HepG2 (cell line): ENCODE results near the gene PRR36. TPM values are rescaled to one million over a fixed set of nuclear protein-coding genes. Genes with fewer than 3 reads are reported as not detected.

Source experiments
- ATAC-seq: fragments of 200-7000 bp; cut with Tn5 transposase; 3 replicates; pipeline ENCODE4 v1.9.1; 2020; ENCODE audit warnings: mild to moderate bottlenecking, moderate library complexity
- BruUV-seq: library from RNA; stranded (reverse); fragments of 400-500 nt; replicated peaks from 2 replicates; lab custom pipeline; 2021; lab: Mats Ljungman, UMichigan
- CTCF ChIA-PET: fragments of 300-600 bp; formaldehyde crosslinking; extraction: SDS; loops from one replicate; lab custom pipeline; 2021; ENCODE audit warnings: low total read pairs, inconsistent platforms, low intra/inter-chr PET ratio; lab: Yijun Ruan, JAX
- POLR2A ChIA-PET: fragments of 350-600 bp; sonication (Branson Sonifier 250); formaldehyde crosslinking; loops from one replicate; lab custom pipeline; 2020; ENCODE audit warnings: antibody characterized with exemption, inconsistent platforms; lab: Yijun Ruan, JAX
- DNase-seq: peaks from one replicate; pipeline ENCODE4 v3.0.0-alpha.2; 2015; ENCODE audit warnings: low spot score
- FAIRE-seq: peaks from 3 replicates; lab custom pipeline; 2011; peaks lifted over from hg19 to GRCh38; lab: Jason Lieb, UNC
- H2AFZ ChIP-seq: one replicate; pipeline ENCODE4 v1.6.1; 2011; ENCODE audit warnings: low read length, inconsistent platforms
- H3K27ac ChIP-seq: fragments of 300-600 bp; 3 replicates; pipeline ENCODE4 v1.8.0; 2011; ENCODE audit warnings: mixed run types, mild to moderate bottlenecking, mixed read lengths, low read length, inconsistent platforms; ENCODE audit not compliant: insufficient read depth; ENCODE audit errors: extremely low read length
- H3K27me3 ChIP-seq, 2 experiments: fragments of 200-600 bp in 1 of 2; 2 replicates in 1 of 2; 3 replicates in 1 of 2; pipeline versions ENCODE4 v1.6.0 to v1.8.0; 2011; ENCODE audit warnings: low read length in 2 of 2, mild to moderate bottlenecking in 2 of 2, moderate library complexity in 2 of 2, inconsistent platforms in 1 of 2; ENCODE audit not compliant: insufficient read depth in 2 of 2, control insufficient read depth in 1 of 2
- H3K36me3 ChIP-seq, 2 experiments: fragments of 200-600 bp in 1 of 2; replicated peaks in 1 of 2; 2 replicates in 1 of 2; 3 replicates in 1 of 2; pipeline versions ENCODE4 v1.5.1 to v1.8.0; 2011; ENCODE audit warnings: low read length in 2 of 2, inconsistent platforms in 1 of 2; ENCODE audit not compliant: insufficient read depth in 2 of 2, control insufficient read depth in 1 of 2
- H3K4me1 ChIP-seq: 2 replicates; pipeline ENCODE4 v1.5.1; 2012; ENCODE audit warnings: low read length, inconsistent platforms; ENCODE audit not compliant: insufficient read depth
- H3K4me2 ChIP-seq: 2 replicates; pipeline ENCODE4 v1.6.0; 2011; ENCODE audit warnings: low read depth, low read length, inconsistent platforms
- H3K4me3 ChIP-seq, 3 experiments: fragments of 200-600 bp in 1 of 3; sonication (generic), shearing (Covaris generic) in 1 of 3; replicated peaks in 1 of 3; 2 replicates each; pipeline ENCODE4 v1.5.1; 2011 to 2016; ENCODE audit warnings: low read length in 3 of 3, inconsistent platforms in 2 of 3, low read depth in 2 of 3, mild to moderate bottlenecking in 2 of 3, control low read depth in 1 of 3, mixed read lengths in 1 of 3; ENCODE audit not compliant: insufficient read depth in 1 of 3
- H3K79me2 ChIP-seq: one replicate; pipeline ENCODE4 v1.6.1; 2011; ENCODE audit warnings: low read length, inconsistent platforms; ENCODE audit not compliant: insufficient read depth
- H3K9ac ChIP-seq: 2 replicates; pipeline ENCODE4 v1.6.0; 2011; ENCODE audit warnings: mild to moderate bottlenecking, low read depth, low read length, inconsistent platforms; ENCODE audit not compliant: insufficient read depth
- H3K9me3 ChIP-seq: 2 replicates; pipeline ENCODE4 v1.5.1; 2012; ENCODE audit warnings: mild to moderate bottlenecking, low read length
- H4K20me1 ChIP-seq: 2 replicates; pipeline ENCODE4 v1.6.0; 2011; ENCODE audit warnings: inconsistent platforms, mild to moderate bottlenecking, low read length, moderate library complexity; ENCODE audit not compliant: insufficient read depth
- CENPT ChIP-seq: sonication (generic); formaldehyde crosslinking; IDR thresholded peaks from 2 replicates; pipeline ENCODE4 v1.8.0; 2022; ENCODE audit warnings: low read depth, mild to moderate bottlenecking, moderate library complexity, missing genetic modification reagents
- CENPX ChIP-seq: sonication (generic); formaldehyde crosslinking; IDR thresholded peaks from 2 replicates; pipeline ENCODE4 v1.9.0; 2021; ENCODE audit warnings: mild to moderate bottlenecking, missing genetic modification reagents, moderate library complexity
- HINFP ChIP-seq: sonication (generic); formaldehyde crosslinking; IDR thresholded peaks from 2 replicates; pipeline ENCODE4 v1.4.0; 2020; ENCODE audit warnings: low read depth, mild to moderate bottlenecking, missing genetic modification reagents
- HNF4A ChIP-seq: sonication (generic); formaldehyde crosslinking; IDR thresholded peaks from 2 replicates; pipeline ENCODE4 v1.4.0; 2020; ENCODE audit warnings: missing genetic modification reagents
- HNRNPK ChIP-seq: fragments of 200-400 bp; formaldehyde crosslinking; IDR thresholded peaks from 2 replicates; pipeline ENCODE4 v1.6.1; 2018; ENCODE audit warnings: low read length, low read depth, moderate library complexity, mild to moderate bottlenecking; ENCODE audit not compliant: poor library complexity, severe bottlenecking
- HNRNPL ChIP-seq: fragments of 200-400 bp; formaldehyde crosslinking; IDR thresholded peaks from 2 replicates; pipeline ENCODE4 v1.6.1; 2017; ENCODE audit warnings: mild to moderate bottlenecking, low read depth, low read length
- NFATC3 ChIP-seq: sonication (generic); formaldehyde crosslinking; IDR thresholded peaks from 2 replicates; pipeline ENCODE4 v1.5.1; 2020; ENCODE audit warnings: mild to moderate bottlenecking, missing genetic modification reagents
- NR2F6 ChIP-seq, 2 experiments: IDR thresholded peaks; 2 replicates each; pipeline ENCODE4 v1.6.1; 2016; ENCODE audit warnings: antibody characterized with exemption in 1 of 2, mild to moderate bottlenecking in 1 of 2
- REL ChIP-seq: sonication (generic); formaldehyde crosslinking; conservative IDR thresholded peaks from 2 replicates; pipeline ENCODE4 v1.8.0; 2022; ENCODE audit warnings: mild to moderate bottlenecking, missing genetic modification reagents, moderate library complexity
- SALL2 ChIP-seq: sonication (generic); formaldehyde crosslinking; IDR thresholded peaks from 2 replicates; pipeline ENCODE4 v1.8.1; 2023; ENCODE audit warnings: mild to moderate bottlenecking, missing genetic modification reagents, inconsistent platforms
- SCMH1 ChIP-seq: sonication (generic); formaldehyde crosslinking; IDR thresholded peaks from 2 replicates; pipeline ENCODE4 v1.9.0; 2021; ENCODE audit warnings: missing genetic modification reagents, mild to moderate bottlenecking, borderline replicate concordance
- SETDB1 ChIP-seq: sonication (generic); formaldehyde crosslinking; IDR thresholded peaks from 2 replicates; pipeline ENCODE4 v1.5.1; 2020; ENCODE audit warnings: missing genetic modification reagents, mild to moderate bottlenecking, borderline replicate concordance
- SP140L ChIP-seq: sonication (generic); formaldehyde crosslinking; IDR thresholded peaks from 2 replicates; pipeline ENCODE4 v1.4.0; 2020; ENCODE audit warnings: missing genetic modification reagents, borderline replicate concordance
- TARDBP ChIP-seq: sonication (generic); formaldehyde crosslinking; IDR thresholded peaks from 2 replicates; pipeline ENCODE4 v1.8.0; 2022; ENCODE audit warnings: mild to moderate bottlenecking, missing genetic modification reagents
- TBX2 ChIP-seq: sonication (generic); formaldehyde crosslinking; IDR thresholded peaks from 2 replicates; pipeline ENCODE4 v1.5.0; 2020; ENCODE audit warnings: missing genetic modification reagents, mild to moderate bottlenecking, borderline replicate concordance
- TOE1 ChIP-seq: sonication (generic); formaldehyde crosslinking; IDR thresholded peaks from 2 replicates; pipeline ENCODE4 v1.4.0; 2020; ENCODE audit warnings: mild to moderate bottlenecking, missing genetic modification reagents
- ZNF143 ChIP-seq: sonication (generic); formaldehyde crosslinking; IDR thresholded peaks from 2 replicates; pipeline ENCODE4 v1.4.0; 2020; ENCODE audit warnings: missing genetic modification reagents
- ZNF333 ChIP-seq: sonication (generic); formaldehyde crosslinking; IDR thresholded peaks from 2 replicates; pipeline ENCODE4 v1.4.0; 2020; ENCODE audit warnings: mild to moderate bottlenecking, missing genetic modification reagents, borderline replicate concordance
- ZNF44 ChIP-seq: sonication (generic); formaldehyde crosslinking; IDR thresholded peaks from 2 replicates; pipeline ENCODE4 v1.5.1; 2020; ENCODE audit warnings: mild to moderate bottlenecking, missing genetic modification reagents
- ZNF451 ChIP-seq: sonication (generic); formaldehyde crosslinking; IDR thresholded peaks from 2 replicates; pipeline ENCODE4 v1.5.0; 2020; ENCODE audit warnings: mild to moderate bottlenecking, missing genetic modification reagents
- ZNF556 ChIP-seq: sonication (generic); formaldehyde crosslinking; IDR thresholded peaks from 2 replicates; pipeline ENCODE4 v1.4.0; 2020; ENCODE audit warnings: mild to moderate bottlenecking, missing genetic modification reagents, borderline replicate concordance
- ZNF572 ChIP-seq: sonication (generic); formaldehyde crosslinking; IDR thresholded peaks from 2 replicates; pipeline ENCODE4 v1.5.1; 2020; ENCODE audit warnings: mild to moderate bottlenecking, missing genetic modification reagents
- ZNF740 ChIP-seq: sonication (generic); formaldehyde crosslinking; IDR thresholded peaks from 2 replicates; pipeline ENCODE4 v1.4.0; 2020; ENCODE audit warnings: missing genetic modification reagents
- WGBS: methylation state at CpG from one replicate; pipeline ENCODE4 v1.1.6; 2017; ENCODE audit warnings: low lambda C conversion rate; 5-methylcytosine and 5-hydroxymethylcytosine counted together
- in situ Hi-C: cut with HindIII; loops from 2 replicates; pipeline ENCODE4 v1.10.0; 2017; ENCODE audit warnings: low pct_unique_long_range_greater_than_20kb; ENCODE audit not compliant: extremely low pct_ligation_motif_present
- intact Hi-C: fragments of 100-400 bp; cut with micrococcal nuclease; formaldehyde crosslinking; loops from one replicate; pipeline ENCODE4 v1.10.0; 2022; ENCODE audit not compliant: unreplicated experiment
- polyA plus RNA-seq, 8 experiments: library from polyadenylated mRNA; depleted of rRNA in 3 of 8; stranded (reverse) in 7 of 8; unstranded in 1 of 8; fragments of >200 nt; fragmentation: Illumina TruSeq in 4 of 8; extraction: Trizol in 4 of 8; gene quantifications; 2 replicates each; pipeline versions ENCODE4 v1.2.1 to v1.2.3, GENCODE V29; 2011 to 2016; ENCODE audit warnings: low read depth in 4 of 8, missing spikeins in 1 of 8, mixed read lengths in 1 of 8; ENCODE audit not compliant: insufficient read depth in 1 of 8
- total RNA-seq, 5 experiments: library from RNA; depleted of rRNA; stranded (reverse); fragments of >200 nt; fragmentation: Illumina TruSeq; extraction: Trizol; gene quantifications; 2 replicates each; pipeline ENCODE4 v1.2.3, GENCODE V29; 2016; ENCODE audit warnings: low read depth in 1 of 5

The PRR36 gene
- total and polyA plus RNA-seq, 2 of the 13 experiments (the other 11 are each of a cell fraction or from before 2014, with no cell fraction given) = 0.07 to 0.17 TPM

- peak overlapping the region; percentile 40 to 70 (median 57) for H3K4me3 ChIP-seq
- no peaks in the 10 kb centered on the region; a peak in 1 of 5 replicates for H3K27me3 ChIP-seq
- H3K4me1 ChIP-seq = peaks cover 38% of the 10 kb centered on the region
- ChIA-PET CTCF (no interaction called here), POLR2A (interaction anchor here (1.1 to 6.4 kb wide), 3 partner anchors 9 to 28 kb away, joined by 3 to 85 read pairs (median 83); partner anchors contain the start of genes MAP2K7 and TIMM44)
- H3K36me3 ChIP-seq = peaks cover 4 to 6% of the 10 kb centered on the region in 2 experiments; a peak in 2 of 5 replicates
- ATAC-seq = peak; percentile 34
- intact Hi-C loops (no loop called here), in situ Hi-C loops (no loop called here)
- no TSS peak for BruUV-seq
- H4K20me1 ChIP-seq = peaks cover 5% of the 10 kb centered on the region; the same call in 1 of the 2 replicates
- WGBS = 4% methylated on average over 11 of the region's 104 CpGs
- no peaks in the 10 kb centered on the region for H3K79me2 ChIP-seq
- no peak overlapping the region for H2AFZ ChIP-seq
- DNase-seq = no peak
- H3K4me2 ChIP-seq = peak overlapping the region; percentile 89
- H3K9me3 ChIP-seq = no peaks in the 10 kb centered on the region
- peak overlapping the region; percentile 52 for H3K9ac ChIP-seq
- peak overlapping the region; percentile 30 for H3K27ac ChIP-seq
- no peak for FAIRE-seq
- TF ChIP-seq TOE1 (no peak), ZNF143 (no peak), SP140L (CRISPR knock-in tag) (no peak), HNRNPK (no peak), HINFP (no peak), CENPX (no peak), ZNF572 (no peak), SCMH1 (CRISPR knock-in tag) (no peak), CENPT (CRISPR knock-in tag) (0 out of 2 replicates have a peak, but pooled peaks have one; percentile 64), ZNF333 (CRISPR knock-in tag) (no peak), NFATC3 (CRISPR knock-in tag) (no peak), ZNF44 (CRISPR knock-in tag) (no peak), HNRNPL (0 out of 2 replicates have a peak, but pooled peaks have one; percentile 18), REL (CRISPR knock-in tag) (0 out of 2 replicates have a peak, but pooled peaks have one; percentile 66), TARDBP (no peak), ZNF740 (CRISPR knock-in tag) (no peak), ZNF556 (peak; percentile 70; the same call in 1 of the 2 replicates), HNF4A (CRISPR knock-in tag) (0 out of 2 replicates have a peak, but pooled peaks have one; percentile 18), ZNF451 (CRISPR knock-in tag) (peak; percentile 56; the same call in 1 of the 2 replicates), SALL2 (0 out of 2 replicates have a peak, but pooled peaks have one; percentile 22), TBX2 (CRISPR knock-in tag) (peak; percentile 53; the same call in 1 of the 2 replicates), SETDB1 (CRISPR knock-in tag) (no peak), NR2F6 (IDR thresholded peaks at IDR 0.05) (no peak), NR2F6 (CRISPR knock-in tag; IDR thresholded peaks at IDR 0.05) (no peak)
Observed at GRCh38 chr19:7916103-7916954, 42.1 kb upstream of the PRR36 start.
